K562 (cell line): ENCODE measurements around the gene GLB1L3. TPM values are rescaled to one million over a fixed set of nuclear protein-coding genes. Genes with fewer than 3 reads are reported as not detected.

Source experiments
- ATAC-seq: fragments of 200-7000 bp; cut with Tn5 transposase; 3 replicates; pipeline ENCODE4 v1.9.1; 2020; ENCODE audit warnings: moderate library complexity
- BruUV-seq: library from RNA; stranded (reverse); fragments of 400-500 nt; replicated peaks from 2 replicates; lab custom pipeline; 2021; lab: Mats Ljungman, UMichigan
- CTCF ChIA-PET: fragments of 300-600 bp; formaldehyde crosslinking; extraction: SDS; loops from one replicate; lab custom pipeline; 2021; ENCODE audit warnings: low intra/inter-chr PET ratio; lab: Yijun Ruan, JAX
- POLR2A ChIA-PET: fragments of 300-600, 350-650 bp; sonication (Branson Sonifier 250); formaldehyde crosslinking; extraction: SDS; loops from one replicate; lab custom pipeline; 2021; ENCODE audit warnings: antibody characterized with exemption, inconsistent platforms; lab: Yijun Ruan, JAX
- DNase-seq, 4 experiments: peaks; one replicate each; pipeline versions ENCODE4 v3.0.0 to v3.0.0-alpha.2; 2011 to 2018; ENCODE audit warnings: low spot score in 3 of 4, mixed read lengths in 3 of 4; ENCODE audit errors: extremely low read depth in 1 of 4
- FAIRE-seq: peaks from 2 replicates; lab custom pipeline; 2011; peaks lifted over from hg19 to GRCh38; lab: Jason Lieb, UNC
- H2AFZ ChIP-seq: 2 replicates; pipeline ENCODE4 v1.6.0; 2011; ENCODE audit warnings: low read depth, low read length, control low read depth, inconsistent platforms
- H3K27ac ChIP-seq: fragments of 200-600 bp; 3 replicates; pipeline ENCODE4 v1.8.0; 2011; ENCODE audit warnings: low read depth, mild to moderate bottlenecking, control low read depth, inconsistent platforms, low read length, moderate library complexity, mixed read lengths; ENCODE audit errors: extremely low read depth
- H3K27me3 ChIP-seq, 2 experiments: fragments of 300-600 bp in 1 of 2; 2 replicates in 1 of 2; 3 replicates in 1 of 2; pipeline versions ENCODE4 v1.6.0 to v1.8.0; 2011; ENCODE audit warnings: inconsistent platforms in 2 of 2, low read length in 2 of 2, mild to moderate bottlenecking in 1 of 2, mixed read lengths in 1 of 2, moderate library complexity in 1 of 2; ENCODE audit not compliant: control insufficient read depth in 2 of 2, insufficient read depth in 2 of 2
- H3K36me3 ChIP-seq: fragments of 300-600 bp; 3 replicates; pipeline ENCODE4 v1.8.0; 2011; ENCODE audit warnings: mild to moderate bottlenecking, low read length, inconsistent platforms; ENCODE audit not compliant: control insufficient read depth, insufficient read depth
- H3K4me1 ChIP-seq, 2 experiments: fragments of 200-600 bp in 1 of 2; replicated peaks in 1 of 2; 2 replicates in 1 of 2; 3 replicates in 1 of 2; pipeline versions ENCODE4 v1.5.1 to v1.8.0; 2011; ENCODE audit warnings: inconsistent platforms in 2 of 2, low read length in 2 of 2, mild to moderate bottlenecking in 1 of 2, mixed read lengths in 1 of 2, moderate library complexity in 1 of 2; ENCODE audit not compliant: control insufficient read depth in 2 of 2, insufficient read depth in 2 of 2
- H3K4me2 ChIP-seq: 2 replicates; pipeline ENCODE4 v1.6.1; 2011; ENCODE audit warnings: low read length, control low read depth, inconsistent platforms, mixed read lengths; ENCODE audit not compliant: insufficient read depth
- H3K4me3 ChIP-seq: fragments of 200-600 bp; sonication (generic), shearing (Covaris generic); 2 replicates; pipeline ENCODE4 v1.5.1; 2016; ENCODE audit warnings: control low read depth, inconsistent platforms
- H3K79me2 ChIP-seq: fragments of 200-600 bp; 3 replicates; pipeline ENCODE4 v1.8.0; 2011; ENCODE audit warnings: low read length, inconsistent platforms; ENCODE audit not compliant: control insufficient read depth, insufficient read depth
- H3K9ac ChIP-seq, 2 experiments: 2 replicates each; pipeline versions ENCODE4 v1.6.0 to v1.6.1; 2011; ENCODE audit warnings: low read depth in 2 of 2, low read length in 2 of 2, control low read depth in 1 of 2, inconsistent platforms in 1 of 2, mild to moderate bottlenecking in 1 of 2, mixed read lengths in 1 of 2; ENCODE audit not compliant: insufficient read depth in 1 of 2
- H3K9me1 ChIP-seq: one replicate; pipeline ENCODE4 v1.6.0; 2011; ENCODE audit warnings: inconsistent platforms, mild to moderate bottlenecking, low read length, moderate library complexity; ENCODE audit not compliant: control insufficient read depth, insufficient read depth
- H3K9me3 ChIP-seq: replicated peaks from 2 replicates; pipeline ENCODE4 v1.5.1; 2011; ENCODE audit warnings: low read depth, low read length, inconsistent platforms; ENCODE audit not compliant: control insufficient read depth, insufficient read depth
- H4K20me1 ChIP-seq: replicated peaks from 2 replicates; pipeline ENCODE4 v1.6.1; 2011; ENCODE audit warnings: low read length, inconsistent platforms, mixed read lengths; ENCODE audit not compliant: control insufficient read depth, insufficient read depth
- BCOR ChIP-seq: fragments of 450-650 bp; IDR thresholded peaks from 2 replicates; pipeline ENCODE4 v1.6.1; 2016
- BHLHE40 ChIP-seq: IDR thresholded peaks from 2 replicates; pipeline ENCODE4 v1.6.1; 2011; ENCODE audit warnings: low read length, improper control_type of control experiment
- CEBPG ChIP-seq, 3 experiments: fragments of 200-800 bp in 1 of 3; sonication (Bioruptor generic) in 1 of 3; sonication (generic) in 1 of 3; formaldehyde crosslinking in 1 of 3; IDR thresholded peaks in 2 of 3; conservative IDR thresholded peaks in 1 of 3; 2 replicates each; pipeline versions ENCODE4 v1.6.1 to v1.8.0; 2016 to 2022; ENCODE audit warnings: missing compliant biosample characterization in 2 of 3, missing genetic modification characterization in 2 of 3, mild to moderate bottlenecking in 1 of 3, missing genetic modification reagents in 1 of 3
- CREBBP ChIP-seq: IDR thresholded peaks from one replicate; pipeline ENCODE4 v1.6.1; 2012; ENCODE audit warnings: low read depth, mild to moderate bottlenecking, control low read depth, inconsistent platforms, low read length
- DIDO1 ChIP-seq: fragments of 450-650 bp; IDR thresholded peaks from 2 replicates; pipeline ENCODE4 v1.6.1; 2016; ENCODE audit warnings: low read depth, missing biosample characterization, missing genetic modification characterization
- FOXJ2 ChIP-seq: fragments of 200-800 bp; sonication (Bioruptor generic); IDR thresholded peaks from 2 replicates; pipeline ENCODE4 v1.6.1; 2016; ENCODE audit warnings: missing genetic modification characterization, missing compliant biosample characterization
- GTF2A2 ChIP-seq: IDR thresholded peaks from 2 replicates; pipeline ENCODE4 v1.6.1; 2016; ENCODE audit warnings: mild to moderate bottlenecking, missing genetic modification characterization, missing compliant biosample characterization
- KDM5B ChIP-seq: fragments of 200-600 bp; sonication (generic); IDR thresholded peaks from 2 replicates; pipeline ENCODE4 v1.6.1; 2012; ENCODE audit warnings: low read depth, mild to moderate bottlenecking, moderate library complexity, low read length, control low read depth, inconsistent platforms; ENCODE audit not compliant: insufficient replicate concordance
- NFATC3 ChIP-seq: fragments of 450-650 bp; IDR thresholded peaks from 2 replicates; pipeline ENCODE4 v1.6.1; 2017; ENCODE audit warnings: mild to moderate bottlenecking
- NFIC ChIP-seq: fragments of 450-650 bp; IDR thresholded peaks from 2 replicates; pipeline ENCODE4 v1.6.1; 2017; ENCODE audit warnings: mild to moderate bottlenecking, inconsistent platforms
- POLR2AphosphoS5 ChIP-seq: IDR thresholded peaks from 2 replicates; pipeline ENCODE4 v1.6.1; 2011; ENCODE audit warnings: mild to moderate bottlenecking, low read depth, low read length, moderate library complexity; ENCODE audit not compliant: control insufficient read depth, insufficient read depth
- SMAD4 ChIP-seq: fragments of 250-450 bp; sonication (Bioruptor Pico); conservative IDR thresholded peaks from 2 replicates; pipeline ENCODE4 v1.8.0; 2021; ENCODE audit warnings: inconsistent platforms, mild to moderate bottlenecking, moderate library complexity
- SRF ChIP-seq, 2 experiments: fragments of 250-450, 450-650 bp in 1 of 2; sonication (Bioruptor Pico) in 1 of 2; sonication (generic) in 1 of 2; formaldehyde crosslinking; IDR thresholded peaks; 2 replicates each; pipeline versions ENCODE4 v1.5.0 to v1.5.1; 2020 to 2022; ENCODE audit warnings: mild to moderate bottlenecking in 1 of 2, missing genetic modification reagents in 1 of 2
- ZFP36 ChIP-seq: fragments of 150-350 bp; IDR thresholded peaks from 2 replicates; pipeline ENCODE4 v1.6.1; 2018; ENCODE audit warnings: low read length, low read depth; ENCODE audit not compliant: partially characterized antibody
- WGBS: fragments of 100-300 bp; shearing (Covaris generic); methylation state at CpG from one replicate; pipeline ENCODE4 v1.1.6; 2016; ENCODE audit warnings: low coverage, mixed read lengths; ENCODE audit not compliant: insufficient coverage; ENCODE audit errors: missing lambda C conversion rate; 5-methylcytosine and 5-hydroxymethylcytosine counted together
- in situ Hi-C: fragments of 300-500 bp; cut with MboI; formaldehyde crosslinking; loops from 4 replicates; pipeline ENCODE4 v1.15.0; 2018; ENCODE audit warnings: inconsistent platforms, mixed read lengths
- intact Hi-C: fragments of 100-400 bp; cut with micrococcal nuclease; formaldehyde crosslinking; loops from 2 replicates; pipeline ENCODE4 v1.14.2; 2022
- polyA plus RNA-seq, 8 experiments: library from polyadenylated mRNA; depleted of rRNA in 4 of 8; stranded (reverse) in 5 of 8; unstranded in 3 of 8; fragments of >200 nt; fragmentation: Nextera tagmentation in 2 of 8; fragmentation: Illumina TruSeq in 1 of 8; extraction: Ambion mirVana in 2 of 8; extraction: Trizol in 1 of 8; gene quantifications; 2 replicates each; pipeline versions ENCODE4 v1.2.1 to v1.2.3, GENCODE V29; 2011 to 2014; ENCODE audit warnings: inconsistent platforms in 1 of 8, missing spikeins in 1 of 8
- total RNA-seq, 7 experiments: library from RNA; depleted of rRNA in 6 of 7; stranded (reverse); fragments of >200 nt in 6 of 7; fragmentation: Illumina TruSeq in 2 of 7; extraction: Trizol in 2 of 7; gene quantifications; 2 replicates each; pipeline versions ENCODE4 v1.2.1 to v1.2.3, GENCODE V29; 2011 to 2021; ENCODE audit warnings: low replicate concordance in 1 of 7
- TF ChIP-seq, protein P1 (sequence below): fragments of 450-650 bp; formaldehyde crosslinking; IDR thresholded peaks from 2 replicates; pipeline ENCODE4 v1.4.0; 2022; ENCODE audit warnings: mild to moderate bottlenecking, moderate library complexity
- TF ChIP-seq, protein P2 (sequence below), 2 experiments: fragments of 200-800 bp in 1 of 2; sonication (Bioruptor generic) in 1 of 2; sonication (generic) in 1 of 2; formaldehyde crosslinking in 1 of 2; IDR thresholded peaks in 1 of 2; conservative IDR thresholded peaks in 1 of 2; 2 replicates each; pipeline versions ENCODE4 v1.5.0 to v1.6.1; 2016 to 2020; ENCODE audit warnings: missing compliant biosample characterization in 1 of 2, missing genetic modification characterization in 1 of 2, missing genetic modification reagents in 1 of 2
- TF ChIP-seq, protein P3 (sequence below): sonication (generic); formaldehyde crosslinking; IDR thresholded peaks from 2 replicates; pipeline ENCODE4 v1.8.0; 2022; ENCODE audit warnings: mild to moderate bottlenecking, missing genetic modification reagents, borderline replicate concordance

The GLB1L3 gene
- total and polyA plus RNA-seq, 9 of the 15 experiments (the other 6 are each of a cell fraction or from before 2014, with no cell fraction given) = 0.18 to 3.3 (median 0.49) TPM

DNA sequence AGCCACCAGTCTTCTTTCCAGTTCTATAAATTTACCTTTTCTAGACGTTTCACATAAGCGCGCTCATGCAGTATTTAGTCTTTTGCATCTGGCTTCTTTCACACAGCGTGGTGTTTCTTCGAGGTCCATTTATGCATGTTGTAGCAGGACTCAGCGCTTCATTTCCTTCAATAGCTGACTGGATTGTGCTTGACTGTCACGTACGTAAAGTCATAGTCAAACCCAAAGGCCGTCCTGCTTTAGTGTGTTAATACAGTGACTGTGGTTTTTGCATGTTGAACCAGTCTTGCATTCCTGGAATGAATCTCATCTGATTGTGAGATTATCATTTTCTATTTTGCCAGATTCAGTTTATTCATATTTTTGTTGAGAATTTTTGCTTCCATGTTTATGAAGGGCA, 18.5 kb downstream of the GLB1L3 start:
- DNase-seq = no peak
- no peak overlapping the region for H3K9ac ChIP-seq
- CTCF ChIA-PET = no interaction called here
- no peaks in the 10 kb centered on the region for H3K9me1 ChIP-seq
- H4K20me1 ChIP-seq = no peaks in the 10 kb centered on the region; the same call in 1 of the 2 replicates
- H2AFZ ChIP-seq = no peak overlapping the region
- no peaks in the 10 kb centered on the region for H3K36me3 ChIP-seq
- H3K79me2 ChIP-seq = no peaks in the 10 kb centered on the region
- in situ Hi-C loops (no loop called here), intact Hi-C loops (no loop called here)
- no peaks in the 10 kb centered on the region for H3K9me3 ChIP-seq
- no peak overlapping the region for H3K27ac ChIP-seq
- peaks cover 0 to 3% of the 10 kb centered on the region in 2 experiments; a peak in 2 of 5 replicates for H3K4me1 ChIP-seq
- POLR2A ChIA-PET = no interaction called here
- no peak overlapping the region for H3K4me3 ChIP-seq
- no peak overlapping the region for H3K4me2 ChIP-seq
- BruUV-seq = no TSS peak
- FAIRE-seq = no peak
- H3K27me3 ChIP-seq = peaks cover 18 to 33% of the 10 kb centered on the region in 2 experiments
- 35% methylated on average over 9 of the region's 9 CpGs for WGBS
- ATAC-seq = no peak
- TF ChIP-seq, protein P1, sequence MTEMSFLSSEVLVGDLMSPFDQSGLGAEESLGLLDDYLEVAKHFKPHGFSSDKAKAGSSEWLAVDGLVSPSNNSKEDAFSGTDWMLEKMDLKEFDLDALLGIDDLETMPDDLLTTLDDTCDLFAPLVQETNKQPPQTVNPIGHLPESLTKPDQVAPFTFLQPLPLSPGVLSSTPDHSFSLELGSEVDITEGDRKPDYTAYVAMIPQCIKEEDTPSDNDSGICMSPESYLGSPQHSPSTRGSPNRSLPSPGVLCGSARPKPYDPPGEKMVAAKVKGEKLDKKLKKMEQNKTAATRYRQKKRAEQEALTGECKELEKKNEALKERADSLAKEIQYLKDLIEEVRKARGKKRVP = no peak
- TF ChIP-seq CREBBP (no peak), CEBPG (CRISPR knock-in tag; IDR thresholded peaks at IDR 0.05) (no peak), CEBPG (tag; conservative IDR thresholded peaks at IDR 0.05 in 1 of 2, IDR thresholded peaks at IDR 0.05 in 1 of 2) (no peak), GTF2A2 (tag) (no peak), FOXJ2 (tag) (no peak), POLR2AphosphoS5 (no peak), SRF (CRISPR knock-in tag; IDR thresholded peaks at IDR 0.05) (no peak), KDM5B (no peak), NFATC3 (no peak), BCOR (no peak), SMAD4 (no peak), DIDO1 (tag) (no peak), BHLHE40 (no peak), NFIC (no peak), ZFP36 (no peak)
- TF ChIP-seq, protein P2, sequence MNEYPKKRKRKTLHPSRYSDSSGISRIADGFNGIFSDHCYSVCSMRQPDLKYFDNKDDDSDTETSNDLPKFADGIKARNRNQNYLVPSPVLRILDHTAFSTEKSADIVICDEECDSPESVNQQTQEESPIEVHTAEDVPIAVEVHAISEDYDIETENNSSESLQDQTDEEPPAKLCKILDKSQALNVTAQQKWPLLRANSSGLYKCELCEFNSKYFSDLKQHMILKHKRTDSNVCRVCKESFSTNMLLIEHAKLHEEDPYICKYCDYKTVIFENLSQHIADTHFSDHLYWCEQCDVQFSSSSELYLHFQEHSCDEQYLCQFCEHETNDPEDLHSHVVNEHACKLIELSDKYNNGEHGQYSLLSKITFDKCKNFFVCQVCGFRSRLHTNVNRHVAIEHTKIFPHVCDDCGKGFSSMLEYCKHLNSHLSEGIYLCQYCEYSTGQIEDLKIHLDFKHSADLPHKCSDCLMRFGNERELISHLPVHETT (CRISPR knock-in tag; conservative IDR thresholded peaks at IDR 0.05 in 1 of 2, IDR thresholded peaks at IDR 0.05 in 1 of 2) = no peak
- TF ChIP-seq, protein P3, sequence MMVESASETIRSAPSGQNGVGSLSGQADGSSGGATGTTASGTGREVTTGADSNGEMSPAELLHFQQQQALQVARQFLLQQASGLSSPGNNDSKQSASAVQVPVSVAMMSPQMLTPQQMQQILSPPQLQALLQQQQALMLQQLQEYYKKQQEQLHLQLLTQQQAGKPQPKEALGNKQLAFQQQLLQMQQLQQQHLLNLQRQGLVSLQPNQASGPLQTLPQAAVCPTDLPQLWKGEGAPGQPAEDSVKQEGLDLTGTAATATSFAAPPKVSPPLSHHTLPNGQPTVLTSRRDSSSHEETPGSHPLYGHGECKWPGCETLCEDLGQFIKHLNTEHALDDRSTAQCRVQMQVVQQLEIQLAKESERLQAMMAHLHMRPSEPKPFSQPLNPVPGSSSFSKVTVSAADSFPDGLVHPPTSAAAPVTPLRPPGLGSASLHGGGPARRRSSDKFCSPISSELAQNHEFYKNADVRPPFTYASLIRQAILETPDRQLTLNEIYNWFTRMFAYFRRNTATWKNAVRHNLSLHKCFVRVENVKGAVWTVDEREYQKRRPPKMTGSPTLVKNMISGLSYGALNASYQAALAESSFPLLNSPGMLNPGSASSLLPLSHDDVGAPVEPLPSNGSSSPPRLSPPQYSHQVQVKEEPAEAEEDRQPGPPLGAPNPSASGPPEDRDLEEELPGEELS (CRISPR knock-in tag) = no peak
